ENCODE results near the gene RORC. TPM values are rescaled to one million over a fixed set of nuclear protein-coding genes. Genes with fewer than 3 reads are reported as not detected.

Gene RORC
- total and polyA plus RNA-seq, 12 donors, result 0.06 to 15.1 (median 2.9) TPM

- Histone ChIP-seq H3K9me3 (replicated peaks in 1 of 3) (no peaks in the 10 kb centered on the region), H3K4me3 (no peak overlapping the region), H3K4me1 (replicated peaks in 1 of 2) (no peaks in the 10 kb centered on the region), H3K27me3 (no peaks in the 10 kb centered on the region), H3K27ac (no peak overlapping the region), H3K36me3 (replicated peaks in 1 of 2) (no peaks in the 10 kb centered on the region)
- WGBS, 4 donors, result 74 to 91% (median 84%) methylated on average over 4 to 5 of the region's 5 CpGs
- intact Hi-C loops (cut with DNase I), result no loop called here
- TF ChIP-seq POLR2A (IDR thresholded peaks at IDR 0.05), result no peak
- TF ChIP-seq, protein P1, sequence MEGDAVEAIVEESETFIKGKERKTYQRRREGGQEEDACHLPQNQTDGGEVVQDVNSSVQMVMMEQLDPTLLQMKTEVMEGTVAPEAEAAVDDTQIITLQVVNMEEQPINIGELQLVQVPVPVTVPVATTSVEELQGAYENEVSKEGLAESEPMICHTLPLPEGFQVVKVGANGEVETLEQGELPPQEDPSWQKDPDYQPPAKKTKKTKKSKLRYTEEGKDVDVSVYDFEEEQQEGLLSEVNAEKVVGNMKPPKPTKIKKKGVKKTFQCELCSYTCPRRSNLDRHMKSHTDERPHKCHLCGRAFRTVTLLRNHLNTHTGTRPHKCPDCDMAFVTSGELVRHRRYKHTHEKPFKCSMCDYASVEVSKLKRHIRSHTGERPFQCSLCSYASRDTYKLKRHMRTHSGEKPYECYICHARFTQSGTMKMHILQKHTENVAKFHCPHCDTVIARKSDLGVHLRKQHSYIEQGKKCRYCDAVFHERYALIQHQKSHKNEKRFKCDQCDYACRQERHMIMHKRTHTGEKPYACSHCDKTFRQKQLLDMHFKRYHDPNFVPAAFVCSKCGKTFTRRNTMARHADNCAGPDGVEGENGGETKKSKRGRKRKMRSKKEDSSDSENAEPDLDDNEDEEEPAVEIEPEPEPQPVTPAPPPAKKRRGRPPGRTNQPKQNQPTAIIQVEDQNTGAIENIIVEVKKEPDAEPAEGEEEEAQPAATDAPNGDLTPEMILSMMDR (IDR thresholded peaks at IDR 0.05), result no peak
- peak in 1 of 7 donors; percentile 4 for DNase-seq
Measured at GRCh38 chr1:151807131-151807530, 24.5 kb downstream of the RORC start.

GRCh38 chr1:151806170-151806569, 25.4 kb downstream of the RORC start:
- Histone ChIP-seq H3K27ac (no peak overlapping the region), H3K4me1 (replicated peaks in 1 of 2) (no peaks in the 10 kb centered on the region), H3K36me3 (replicated peaks in 1 of 2) (no peaks in the 10 kb centered on the region), H3K9me3 (replicated peaks in 1 of 3) (no peaks in the 10 kb centered on the region), H3K27me3 (no peaks in the 10 kb centered on the region), H3K4me3 (no peak overlapping the region)
- intact Hi-C loops (cut with DNase I), result no loop called here
- TF ChIP-seq, protein P1 (IDR thresholded peaks at IDR 0.05), result no peak
- no peak for TF ChIP-seq POLR2A (IDR thresholded peaks at IDR 0.05)
- 76 to 87% (median 83%) methylated on average over 7 of the region's 7 CpGs for WGBS, 4 donors
- no peak for DNase-seq

DNA sequence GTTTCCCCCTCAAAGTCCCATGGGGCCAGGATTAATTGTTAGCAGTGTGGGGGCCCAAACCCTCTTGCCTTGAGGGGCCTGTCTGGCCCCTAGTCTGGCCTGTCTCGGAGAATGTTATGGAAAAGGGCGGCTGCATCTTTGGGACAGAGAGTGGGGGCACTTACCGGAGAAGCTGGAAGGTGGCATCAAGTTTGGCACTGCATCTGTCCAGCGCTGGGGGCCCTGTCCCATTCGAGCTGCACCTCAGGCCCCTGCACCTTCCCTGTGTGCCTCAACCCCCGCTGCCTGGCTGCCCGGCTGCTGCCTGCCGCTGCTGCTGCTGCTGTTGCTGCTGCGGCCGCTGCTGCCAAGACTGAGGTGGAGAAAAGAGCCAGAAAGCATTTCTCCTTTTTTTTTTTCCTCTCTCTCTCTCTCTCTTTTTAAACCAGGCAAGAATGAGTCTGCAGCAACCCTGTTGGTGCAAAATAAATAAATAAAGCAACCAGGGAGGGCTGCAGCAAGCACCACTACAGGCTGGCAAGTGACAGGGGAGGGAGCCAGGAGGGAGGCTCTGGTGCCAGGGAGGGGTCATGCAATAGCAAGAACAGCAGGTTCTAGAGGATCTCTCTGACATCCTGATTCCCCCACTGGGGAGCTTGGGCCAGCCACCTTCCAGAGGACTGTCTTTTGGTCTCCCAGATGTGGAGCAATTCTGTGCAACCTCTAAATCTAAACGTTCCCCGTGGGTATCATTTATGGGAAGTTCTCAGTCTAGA, 26.4 kb downstream of the RORC start, which contains the start of gene LINGO4:
Gene LINGO4, minus strand, starts transcription at position 354 of the 755 bp plus-strand sequence. CDS start 2,715 bp downstream, outside the sequence.
- TF ChIP-seq, protein P1 (IDR thresholded peaks at IDR 0.05), result no peak
- no peak for TF ChIP-seq POLR2A (IDR thresholded peaks at IDR 0.05)
- DNase-seq, result no peak
- no peaks in the 10 kb centered on the region for H3K27me3 ChIP-seq
- H3K27ac ChIP-seq, result no peak within 1 kb of the TSS
- H3K4me1 ChIP-seq (replicated peaks in 1 of 2), result no peaks in the 10 kb centered on the region
- no peaks in the 10 kb centered on the region for H3K36me3 ChIP-seq (replicated peaks in 1 of 2)
- WGBS, 4 donors, result 59 to 72% (median 65%) methylated on average over 9 to 12 of the region's 12 CpGs
- no peak within 1 kb of the TSS for H3K4me3 ChIP-seq
- H3K9me3 ChIP-seq (replicated peaks in 1 of 3), result no peaks in the 10 kb centered on the region
- intact Hi-C loops (cut with DNase I), result no loop called here

- intact Hi-C loops (cut with DNase I), result no loop called here
- WGBS, 4 donors, result 88 to 97% (median 95%) methylated on average over 3 of the region's 3 CpGs
- no peak for DNase-seq
Measured at GRCh38 chr1:151803915-151804314, 27.7 kb downstream of the RORC start.

More at GRCh38 chr1:151803915-151804314, 27.7 kb downstream of the RORC start:
- no peaks in the 10 kb centered on the region for H3K4me1 ChIP-seq (replicated peaks in 1 of 2)
- H3K4me3 ChIP-seq, result no peak overlapping the region
- TF ChIP-seq POLR2A (IDR thresholded peaks at IDR 0.05), result no peak
- TF ChIP-seq, protein P1 (IDR thresholded peaks at IDR 0.05), result no peak
- no peaks in the 10 kb centered on the region for H3K27me3 ChIP-seq
- no peaks in the 10 kb centered on the region for H3K36me3 ChIP-seq (replicated peaks in 1 of 2)
- no peak overlapping the region for H3K27ac ChIP-seq
- no peaks in the 10 kb centered on the region for H3K9me3 ChIP-seq (replicated peaks in 1 of 3)
